H1 (cell line): ENCODE results near the gene GADD45B. TPM values are rescaled to one million over a fixed set of nuclear protein-coding genes. Genes with fewer than 3 reads are reported as not detected.

Experiments used
- CTCF ChIA-PET: fragments of 300-600 bp; sonication (Branson Sonifier 250); formaldehyde crosslinking; loops from one replicate; lab custom pipeline; 2021; ENCODE audit not compliant: partially characterized antibody; lab: Charles Lee
- POLR2A ChIA-PET: fragments of 300-600 bp; sonication (Branson Sonifier 250); formaldehyde crosslinking; loops from one replicate; lab custom pipeline; 2021; ENCODE audit warnings: inconsistent platforms; ENCODE audit not compliant: partially characterized antibody; lab: Charles Lee
- DNase-seq, 2 experiments: peaks; one replicate each; pipeline versions ENCODE4 v3.0.0 to v3.0.0-alpha.2; 2010 to 2022; ENCODE audit warnings: low spot score in 2 of 2, low read depth in 1 of 2, mixed read lengths in 1 of 2
- FAIRE-seq: peaks from 2 replicates; lab custom pipeline; 2011; peaks lifted over from hg19 to GRCh38; lab: Jason Lieb, UNC
- H2AFZ ChIP-seq: 2 replicates; pipeline ENCODE4 v1.8.1; 2012; ENCODE audit warnings: low read length, inconsistent platforms
- H2AK5ac ChIP-seq: 2 replicates; pipeline ENCODE4 v1.6.1; 2013; ENCODE audit warnings: low read depth, low read length
- H2BK120ac ChIP-seq: replicated peaks from 2 replicates; pipeline ENCODE3; 2013; ENCODE audit warnings: low read depth, low read length, inconsistent platforms
- H2BK12ac ChIP-seq: 2 replicates; pipeline ENCODE4 v1.6.1; 2013; ENCODE audit warnings: low read depth, low read length
- H2BK15ac ChIP-seq: 2 replicates; pipeline ENCODE4 v1.6.1; 2013; ENCODE audit warnings: low read length
- H2BK20ac ChIP-seq: 2 replicates; pipeline ENCODE4 v1.6.1; 2013; ENCODE audit warnings: low read length
- H2BK5ac ChIP-seq: 2 replicates; pipeline ENCODE4 v1.6.1; 2013; ENCODE audit warnings: low read depth, low read length
- H3K14ac ChIP-seq: 2 replicates; pipeline ENCODE4 v1.6.1; 2013; ENCODE audit warnings: inconsistent platforms; ENCODE audit not compliant: insufficient read length
- H3K18ac ChIP-seq: 2 replicates; pipeline ENCODE4 v1.6.1; 2013; ENCODE audit warnings: low read length; ENCODE audit errors: extremely low read depth
- H3K23ac ChIP-seq: 2 replicates; pipeline ENCODE4 v1.6.1; 2013; ENCODE audit warnings: inconsistent platforms; ENCODE audit not compliant: insufficient read length
- H3K23me2 ChIP-seq: 2 replicates; pipeline ENCODE4 v1.6.1; 2013; ENCODE audit warnings: low read depth, low read length
- H3K27ac ChIP-seq: 2 replicates; pipeline ENCODE4 v1.6.1; 2011; ENCODE audit warnings: low read depth, low read length, inconsistent platforms
- H3K27me3 ChIP-seq, 4 experiments: replicated peaks in 1 of 4; 1 replicate in 1 of 4; 2 replicates in 3 of 4; pipeline versions ENCODE4 v1.6.1 to v1.8.1; 2011 to 2013; ENCODE audit warnings: low read length in 3 of 4, mild to moderate bottlenecking in 3 of 4, inconsistent platforms in 2 of 4, mixed read lengths in 2 of 4, moderate library complexity in 1 of 4; ENCODE audit not compliant: control insufficient read depth in 3 of 4, insufficient read depth in 3 of 4; ENCODE audit errors: extremely low read depth in 1 of 4
- H3K36me3 ChIP-seq, 4 experiments: 2 replicates each; pipeline versions ENCODE4 v1.6.1 to v1.8.1; 2011 to 2013; ENCODE audit warnings: mild to moderate bottlenecking in 4 of 4, low read length in 3 of 4, moderate library complexity in 2 of 4, control low read depth in 1 of 4, inconsistent platforms in 1 of 4; ENCODE audit not compliant: insufficient read depth in 4 of 4, control insufficient read depth in 2 of 4
- H3K4ac ChIP-seq: replicated peaks from 2 replicates; pipeline ENCODE3; 2013; ENCODE audit warnings: low read length, low read depth, mixed read lengths, inconsistent platforms; ENCODE audit not compliant: insufficient read length
- H3K4me1 ChIP-seq, 4 experiments: replicated peaks in 1 of 4; 1 replicate in 1 of 4; 2 replicates in 3 of 4; pipeline versions ENCODE4 v1.6.1 to v1.8.1; 2011 to 2013; ENCODE audit warnings: low read length in 3 of 4, inconsistent platforms in 2 of 4, mixed read lengths in 1 of 4; ENCODE audit not compliant: insufficient read depth in 4 of 4, control insufficient read depth in 3 of 4
- H3K4me2 ChIP-seq, 2 experiments: 2 replicates each; pipeline versions ENCODE4 v1.6.1 to v1.8.1; 2011 to 2013; ENCODE audit warnings: low read depth in 2 of 2, low read length in 2 of 2, control low read depth in 1 of 2, inconsistent platforms in 1 of 2, mild to moderate bottlenecking in 1 of 2; ENCODE audit not compliant: insufficient read depth in 1 of 2
- H3K4me3 ChIP-seq, 4 experiments: fragments of 200-600, 300-600 bp in 1 of 4; sonication (generic), shearing (Covaris generic), sonication (Bioruptor Twin) in 1 of 4; 2 replicates each; pipeline versions ENCODE4 v1.5.1 to v1.8.1; 2011 to 2016; ENCODE audit warnings: low read length in 4 of 4, low read depth in 3 of 4, control low read depth in 2 of 4, inconsistent platforms in 2 of 4, mild to moderate bottlenecking in 2 of 4, mixed read lengths in 1 of 4, moderate library complexity in 1 of 4; ENCODE audit not compliant: insufficient read depth in 2 of 4; ENCODE audit errors: extremely low read depth in 1 of 4
- H3K56ac ChIP-seq: replicated peaks from 2 replicates; pipeline ENCODE3; 2013; ENCODE audit warnings: low read depth, mild to moderate bottlenecking, mixed read lengths, low read length, inconsistent platforms; ENCODE audit not compliant: insufficient read length
- H3K79me1 ChIP-seq: 2 replicates; pipeline ENCODE4 v1.6.1; 2013; ENCODE audit warnings: low read depth, low read length, control low read depth
- H3K79me2 ChIP-seq, 2 experiments: 2 replicates each; pipeline versions ENCODE4 v1.6.1 to v1.8.1; 2012 to 2013; ENCODE audit warnings: low read length in 2 of 2, mild to moderate bottlenecking in 2 of 2, inconsistent platforms in 1 of 2; ENCODE audit not compliant: insufficient read depth in 2 of 2, control insufficient read depth in 1 of 2
- H3K9ac ChIP-seq, 4 experiments: replicated peaks in 1 of 4; 1 replicate in 1 of 4; 2 replicates in 3 of 4; pipeline versions ENCODE4 v1.6.1 to v1.8.1; 2011 to 2013; ENCODE audit warnings: low read depth in 3 of 4, low read length in 3 of 4, control low read depth in 2 of 4, mild to moderate bottlenecking in 2 of 4, moderate library complexity in 2 of 4, inconsistent platforms in 1 of 4; ENCODE audit errors: extremely low read depth in 1 of 4
- H3K9me3 ChIP-seq, 2 experiments: 2 replicates each; pipeline versions ENCODE4 v1.6.1 to v1.8.1; 2012 to 2013; ENCODE audit warnings: mild to moderate bottlenecking in 2 of 2, moderate library complexity in 2 of 2, control low read depth in 1 of 2, inconsistent platforms in 1 of 2, low read depth in 1 of 2, low read length in 1 of 2, mixed read lengths in 1 of 2; ENCODE audit not compliant: insufficient read depth in 2 of 2
- H4K20me1 ChIP-seq, 2 experiments: replicated peaks in 1 of 2; 2 replicates each; pipeline versions ENCODE3 to v1.8.1; 2011 to 2013; ENCODE audit warnings: inconsistent platforms in 2 of 2, low read length in 2 of 2, mild to moderate bottlenecking in 1 of 2; ENCODE audit not compliant: insufficient read depth in 2 of 2, control insufficient read depth in 1 of 2
- H4K5ac ChIP-seq: 2 replicates; pipeline ENCODE4 v1.6.1; 2013; ENCODE audit warnings: low read length, low read depth, mixed read lengths, inconsistent platforms; ENCODE audit not compliant: insufficient read length
- H4K8ac ChIP-seq: 2 replicates; pipeline ENCODE4 v1.8.0; 2013; ENCODE audit warnings: mild to moderate bottlenecking, moderate library complexity, low read length, inconsistent platforms; ENCODE audit not compliant: insufficient read depth; ENCODE audit errors: extremely low read depth
- H4K91ac ChIP-seq: replicated peaks from 2 replicates; pipeline ENCODE3; 2013; ENCODE audit warnings: low read length, mixed read lengths, inconsistent platforms; ENCODE audit not compliant: insufficient read length
- ASH2L ChIP-seq: fragments of 200-600, 300-600 bp; sonication (generic); IDR thresholded peaks from one replicate; pipeline ENCODE4 v1.7.1; 2017; ENCODE audit warnings: low read length
- ATF2 ChIP-seq: IDR thresholded peaks from 2 replicates; pipeline ENCODE4 v1.6.1; 2012; ENCODE audit warnings: low read length, inconsistent platforms
- BRCA1 ChIP-seq: IDR thresholded peaks from 2 replicates; pipeline ENCODE4 v1.6.1; 2012; ENCODE audit warnings: low read depth, low read length, improper control_type of control experiment
- CREB1 ChIP-seq: IDR thresholded peaks from 2 replicates; pipeline ENCODE4 v1.6.1; 2012; ENCODE audit warnings: inconsistent platforms
- JUND ChIP-seq: IDR thresholded peaks from 2 replicates; pipeline ENCODE4 v1.6.1; 2011; ENCODE audit warnings: mild to moderate bottlenecking, improper control_type of control experiment, low read length
- SP4 ChIP-seq: IDR thresholded peaks from 2 replicates; pipeline ENCODE4 v1.6.1; 2012; ENCODE audit warnings: low read length, inconsistent platforms
- TBP ChIP-seq: IDR thresholded peaks from 2 replicates; pipeline ENCODE4 v1.6.1; 2011; ENCODE audit warnings: low read depth, low read length, improper control_type of control experiment
- WGBS, 2 experiments: shearing (Covaris generic) in 1 of 2; methylation state at CpG; one replicate each; pipeline versions ENCODE4 v1.1.6 to v1.1.7; 2013 to 2015; ENCODE audit warnings: low lambda C conversion rate in 2 of 2, mixed read lengths in 2 of 2, inconsistent platforms in 1 of 2, low coverage in 1 of 2, missing lambda C conversion rate in 1 of 2; ENCODE audit not compliant: insufficient replicate concordance in 2 of 2, insufficient coverage in 1 of 2, insufficient read length in 1 of 2; ENCODE audit errors: extremely low coverage in 1 of 2, missing lambda C conversion rate in 1 of 2; 5-methylcytosine and 5-hydroxymethylcytosine counted together
- polyA plus RNA-seq, 7 experiments: library from polyadenylated mRNA; depleted of rRNA in 3 of 7; stranded (reverse) in 5 of 7; unstranded in 2 of 7; fragments of >200 nt in 5 of 7; fragments of 200-250 nt in 2 of 7; gene quantifications; 1 replicate in 5 of 7; 2 replicates in 1 of 7; 4 replicates in 1 of 7; pipeline versions ENCODE4 v1.2.1 to v1.2.3, GENCODE V29; 2011 to 2013; ENCODE audit warnings: missing spikeins in 2 of 7, mixed read lengths in 2 of 7
- total RNA-seq: library from RNA; stranded (reverse); fragmentation: NEBNext Ultra II Directional; extraction: Animal tissue kit (Norgen Biotek cat#: 25700); gene quantifications from 2 replicates; pipeline ENCODE4 v1.2.1, GENCODE V29; 2021
- TF ChIP-seq, protein P1 (sequence below): IDR thresholded peaks from 2 replicates; pipeline ENCODE4 v1.6.1; 2011; ENCODE audit warnings: low read length, improper control_type of control experiment
- TF ChIP-seq, protein P2 (sequence below), 3 experiments: IDR thresholded peaks; 1 replicate in 2 of 3; 2 replicates in 1 of 3; pipeline versions ENCODE4 v1.5.1 to v1.6.1; 2011; ENCODE audit warnings: low read length in 3 of 3, mild to moderate bottlenecking in 3 of 3, inconsistent platforms in 2 of 3, low read depth in 1 of 3, moderate library complexity in 1 of 3; ENCODE audit not compliant: insufficient read depth in 1 of 3; ENCODE audit errors: control extremely low read depth in 1 of 3

Gene GADD45B
- total and polyA plus RNA-seq, 2 of the 8 experiments (the other 6 are each of a cell fraction or from before 2014, with no cell fraction given) = 7.4 to 11.4 TPM

DNA sequence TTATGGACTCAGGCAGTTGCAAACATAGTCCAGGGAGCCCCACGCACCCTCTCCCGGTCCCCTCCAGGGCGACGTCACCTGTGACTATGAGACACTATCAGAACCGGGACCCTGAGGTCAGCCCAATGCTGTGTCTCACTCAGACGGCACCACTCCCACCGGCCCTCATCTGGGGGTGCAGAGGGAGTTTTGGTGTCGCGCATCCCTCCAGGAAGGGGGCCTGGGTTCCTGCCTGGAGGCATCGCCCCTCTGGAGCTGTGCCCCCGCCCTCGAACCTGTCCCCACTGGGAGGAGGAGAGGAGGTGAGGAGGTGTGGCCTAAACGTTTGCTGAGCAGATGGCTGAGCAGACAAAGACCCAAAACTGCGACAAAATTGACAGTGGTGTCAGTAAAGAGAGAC, 51.2 kb downstream of the GADD45B start:
- FAIRE-seq = no peak
- CTCF ChIA-PET = interaction anchor here (1.0 kb wide), 1 partner anchor 28 kb away, joined by 3 read pairs; no protein-coding TSS in a partner anchor
- H3K4me2 ChIP-seq = no peak overlapping the region
- TF ChIP-seq TBP (no peak), BRCA1 (no peak), SP4 (no peak), JUND (no peak), ATF2 (no peak), ASH2L (no peak), CREB1 (no peak)
- TF ChIP-seq, protein P1, sequence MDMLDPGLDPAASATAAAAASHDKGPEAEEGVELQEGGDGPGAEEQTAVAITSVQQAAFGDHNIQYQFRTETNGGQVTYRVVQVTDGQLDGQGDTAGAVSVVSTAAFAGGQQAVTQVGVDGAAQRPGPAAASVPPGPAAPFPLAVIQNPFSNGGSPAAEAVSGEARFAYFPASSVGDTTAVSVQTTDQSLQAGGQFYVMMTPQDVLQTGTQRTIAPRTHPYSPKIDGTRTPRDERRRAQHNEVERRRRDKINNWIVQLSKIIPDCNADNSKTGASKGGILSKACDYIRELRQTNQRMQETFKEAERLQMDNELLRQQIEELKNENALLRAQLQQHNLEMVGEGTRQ = no peak
- TF ChIP-seq, protein P2, sequence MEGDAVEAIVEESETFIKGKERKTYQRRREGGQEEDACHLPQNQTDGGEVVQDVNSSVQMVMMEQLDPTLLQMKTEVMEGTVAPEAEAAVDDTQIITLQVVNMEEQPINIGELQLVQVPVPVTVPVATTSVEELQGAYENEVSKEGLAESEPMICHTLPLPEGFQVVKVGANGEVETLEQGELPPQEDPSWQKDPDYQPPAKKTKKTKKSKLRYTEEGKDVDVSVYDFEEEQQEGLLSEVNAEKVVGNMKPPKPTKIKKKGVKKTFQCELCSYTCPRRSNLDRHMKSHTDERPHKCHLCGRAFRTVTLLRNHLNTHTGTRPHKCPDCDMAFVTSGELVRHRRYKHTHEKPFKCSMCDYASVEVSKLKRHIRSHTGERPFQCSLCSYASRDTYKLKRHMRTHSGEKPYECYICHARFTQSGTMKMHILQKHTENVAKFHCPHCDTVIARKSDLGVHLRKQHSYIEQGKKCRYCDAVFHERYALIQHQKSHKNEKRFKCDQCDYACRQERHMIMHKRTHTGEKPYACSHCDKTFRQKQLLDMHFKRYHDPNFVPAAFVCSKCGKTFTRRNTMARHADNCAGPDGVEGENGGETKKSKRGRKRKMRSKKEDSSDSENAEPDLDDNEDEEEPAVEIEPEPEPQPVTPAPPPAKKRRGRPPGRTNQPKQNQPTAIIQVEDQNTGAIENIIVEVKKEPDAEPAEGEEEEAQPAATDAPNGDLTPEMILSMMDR (IDR thresholded peaks at IDR 0.05; ENCODE audit: control extremely low read depth in 1 of 3, insufficient read depth in 1 of 3, low read depth in 1 of 3, low read length in 3 of 3) = no peak

More for the DNA sequence above, 51.2 kb downstream of the GADD45B start:
- Histone ChIP-seq H3K79me1 (no peaks in the 10 kb centered on the region), H4K20me1 (peaks cover 0 to 7% of the 10 kb centered on the region in 2 experiments), H3K36me3 (no peaks in the 10 kb centered on the region), H4K5ac (no peak overlapping the region), H3K4me3 (no peak overlapping the region), H3K23me2 (no peaks in the 10 kb centered on the region; the same call in 1 of the 2 replicates), H3K9me3 (no peaks in the 10 kb centered on the region), H2BK5ac (no peak overlapping the region), H3K56ac (no peak overlapping the region), H3K27ac (no peak overlapping the region), H3K4me1 (peaks cover 0 to 13% (median 5%) of the 10 kb centered on the region in 4 experiments; a peak in 4 of 7 replicates), H2BK20ac (no peak overlapping the region), H3K9ac (no peak overlapping the region), H2BK12ac (peak overlapping the region; percentile 63; the same call in 1 of the 2 replicates), H2BK15ac (0 out of 2 replicates have a peak overlapping the region, but pooled peaks have one; percentile 1), H2BK120ac (no peak overlapping the region), H4K91ac (no peak overlapping the region), H2AK5ac (no peak overlapping the region), H2AFZ (no peak overlapping the region), H3K79me2 (no peaks in the 10 kb centered on the region), H3K27me3 (no peaks in the 10 kb centered on the region), H3K14ac (no peak overlapping the region), H3K18ac (no peak overlapping the region), H4K8ac (no peak overlapping the region), H3K4ac (no peak overlapping the region), H3K23ac (no peak overlapping the region)
- POLR2A ChIA-PET = no interaction called here
- no peak for DNase-seq
- WGBS, 2 experiments = 86% methylated on average over 14 of the region's 14 CpGs; no CpG with 5 or more reads in 1 of the 2 experiments
